ENCODE measurements around the gene BRINP1.

GRCh38 chr9:119268985-119269384 is 100.2 kb downstream of the BRINP1 start:
- no peak for TF ChIP-seq GATA2 (IDR thresholded peaks at IDR 0.05; ENCODE audit: low read depth, low read length)
- no peak for TF ChIP-seq GATA3 (IDR thresholded peaks at IDR 0.05; ENCODE audit: low read depth, low read length)
